Measurements from ENCODE around the gene C9orf50.
A peak's percentile ranks its signal among the peaks of the same experiment; 100 is the strongest.

Gene C9orf50

GRCh38 chr9:129647635-129648034, 26.7 kb upstream of the C9orf50 start:
- H3K27ac ChIP-seq, result no peak overlapping the region
- TF ChIP-seq CTCF (IDR thresholded peaks at IDR 0.05), result no peak
- no peak for TF ChIP-seq ZFX (IDR thresholded peaks at IDR 0.05; ENCODE audit: borderline replicate concordance)

GRCh38 chr9:129646654-129647053, 25.8 kb upstream of the C9orf50 start:
- TF ChIP-seq CTCF (IDR thresholded peaks at IDR 0.05) (no peak), ZFX (IDR thresholded peaks at IDR 0.05; ENCODE audit: borderline replicate concordance) (no peak)
- H3K27ac ChIP-seq, result no peak overlapping the region

GRCh38 chr9:129646252-129646651, 25.4 kb upstream of the C9orf50 start:
- H3K27ac ChIP-seq, result no peak overlapping the region
- no peak for TF ChIP-seq ZFX (IDR thresholded peaks at IDR 0.05; ENCODE audit: borderline replicate concordance)
- no peak for TF ChIP-seq CTCF (IDR thresholded peaks at IDR 0.05)

- no peak overlapping the region for H3K27ac ChIP-seq
- TF ChIP-seq ZFX (IDR thresholded peaks at IDR 0.05; ENCODE audit: borderline replicate concordance) (no peak), CTCF (IDR thresholded peaks at IDR 0.05) (no peak)
These were observed 24.0 kb upstream of the C9orf50 start for GRCh38 chr9:129644902-129645301.

- H3K27ac ChIP-seq, result no peak overlapping the region
These were observed 23.5 kb upstream of the C9orf50 start for GRCh38 chr9:129644365-129644764.

GRCh38 chr9:129643706-129644105, 22.8 kb upstream of the C9orf50 start:
- no peak for TF ChIP-seq CTCF (IDR thresholded peaks at IDR 0.05)
- no peak for TF ChIP-seq ZFX (IDR thresholded peaks at IDR 0.05; ENCODE audit: borderline replicate concordance)
- H3K27ac ChIP-seq, result no peak overlapping the region

More at GRCh38 chr9:129644365-129644764, 23.5 kb upstream of the C9orf50 start:
- no peak for TF ChIP-seq ZFX (IDR thresholded peaks at IDR 0.05; ENCODE audit: borderline replicate concordance)
- no peak for TF ChIP-seq CTCF (IDR thresholded peaks at IDR 0.05)

GRCh38 chr9:129641750-129642585, 21.1 kb upstream of the C9orf50 start, which contains the start of gene ASB6:
TSS of gene ASB6 (minus strand) at chr9:129642151. CDS start at chr9:129641999, 152 bp downstream.
- H3K27ac ChIP-seq, result peak within 1 kb of the TSS; percentile 68
- no peak for TF ChIP-seq ZFX (IDR thresholded peaks at IDR 0.05; ENCODE audit: borderline replicate concordance)
- TF ChIP-seq CTCF (IDR thresholded peaks at IDR 0.05), result peak; percentile 99

Data from 22Rv1 (cell line).